Psoas muscle (tissue), 8 donors: ENCODE data around the gene UMPS. TPM values are rescaled to one million over a fixed set of nuclear protein-coding genes. Genes with fewer than 3 reads are reported as not detected.
"Not testable (repeated sequence)": the region's sequence is repeated elsewhere in the genome, so short reads cannot be mapped to it uniquely, and the experiment has no call there.

Experiments used
- ATAC-seq, 4 donors: fragments of 200-7000 bp; cut with Tn5 transposase; one replicate each; pipeline ENCODE4 v1.9.1; 2020; ENCODE audit warnings: moderate library complexity in 3 of 4, mild to moderate bottlenecking in 2 of 4
- DNase-seq, 2 donors: peaks; one replicate each; pipeline ENCODE4 v3.0.0-alpha.2; 2020
- H3K27ac ChIP-seq: fragments of 200-600 bp; one replicate; pipeline ENCODE4 v1.8.0; 2022
- H3K27me3 ChIP-seq, 3 donors: fragments of 200-600 bp in 1 of 3; one replicate each; pipeline versions ENCODE4 v1.6.1 to v1.8.0; 2013 to 2022; ENCODE audit warnings: low read length in 2 of 3, mild to moderate bottlenecking in 2 of 3, moderate library complexity in 1 of 3; ENCODE audit not compliant: insufficient read depth in 3 of 3
- H3K36me3 ChIP-seq, 2 donors: fragments of 200-600 bp in 1 of 2; one replicate each; pipeline versions ENCODE4 v1.6.1 to v1.8.0; 2013 to 2022; ENCODE audit warnings: low read depth in 1 of 2, mild to moderate bottlenecking in 1 of 2, moderate library complexity in 1 of 2; ENCODE audit not compliant: insufficient read depth in 1 of 2
- H3K4me1 ChIP-seq: fragments of 200-600 bp; one replicate; pipeline ENCODE4 v1.8.0; 2022
- H3K4me3 ChIP-seq: fragments of 200-600 bp; one replicate; pipeline ENCODE4 v1.8.0; 2022; ENCODE audit warnings: mild to moderate bottlenecking
- H3K9me3 ChIP-seq: fragments of 200-600 bp; one replicate; pipeline ENCODE4 v1.8.0; 2022
- WGBS, 3 donors: extraction: QIAGEN DNeasy Blood & Tissue Kit; methylation state at CpG; one replicate each; pipeline versions ENCODE4 v1.1.6 to v1.1.7; 2013; 5-methylcytosine and 5-hydroxymethylcytosine counted together
- intact Hi-C, 2 donors: fragments of 100-400 bp; cut with DNase I; formaldehyde crosslinking; loops; one replicate each; pipeline versions ENCODE4 v1.11.0 to v1.14.2; 2022
- polyA plus RNA-seq, 3 donors: library from polyadenylated mRNA; stranded (reverse); fragments of 200-250 nt; gene quantifications; one replicate each; pipeline ENCODE4 v1.2.3, GENCODE V29; 2013
- total RNA-seq, 4 donors: library from RNA; stranded (reverse); fragmentation: NEBNext Ultra II Directional in 2 of 4; extraction: Animal tissue kit (Norgen Biotek cat#: 25700) in 2 of 4; gene quantifications; one replicate each; pipeline versions ENCODE4 v1.2.1 to v1.2.4, GENCODE V29; 2021 to 2023
- TF ChIP-seq, protein P1 (sequence below): fragments of 200-600 bp; IDR thresholded peaks from one replicate; pipeline ENCODE4 v1.8.0; 2022; ENCODE audit warnings: antibody characterized with exemption
- donor health status: healthy with polysubstance abuse.
- donor health status: DM: no; HTN: no; CAD: no; lungs with moderate emphysema.
- donor health status: Bipolar disorder and iron deficiency.
- donor health status: healthy.
- donor health status: DM: yes; HTN: yes; CAD: no.
- donor health status: DM: no; HTN: no; CAD: no.
- donor health status: DM: no; HTN: no; CAD: no.
- donor health status: DM: yes; HTN: yes; CAD: no.

The UMPS gene
- total and polyA plus RNA-seq, 7 donors: 3.6 to 9.2 (median 6.5) TPM

DNA sequence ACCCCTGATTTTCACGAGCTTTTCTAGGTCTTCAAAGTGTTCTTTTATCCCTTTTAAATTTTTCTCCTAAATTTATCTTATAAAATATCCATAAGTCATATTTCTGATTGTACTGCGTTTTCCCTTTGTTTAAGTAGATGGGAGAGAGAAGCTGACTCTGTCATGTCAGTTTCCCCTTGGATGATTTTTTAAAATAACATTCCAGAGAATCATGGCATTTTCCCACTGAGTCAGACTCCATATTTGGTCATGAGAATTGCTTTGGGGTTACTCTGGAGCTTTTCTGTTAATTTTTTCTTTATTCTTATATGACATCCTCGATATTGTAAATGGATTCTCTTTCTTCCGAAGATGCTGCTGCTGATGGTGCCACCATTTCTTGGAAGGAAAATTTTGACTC lies 28.6 kb upstream of the UMPS start:
- TF ChIP-seq, protein P1, sequence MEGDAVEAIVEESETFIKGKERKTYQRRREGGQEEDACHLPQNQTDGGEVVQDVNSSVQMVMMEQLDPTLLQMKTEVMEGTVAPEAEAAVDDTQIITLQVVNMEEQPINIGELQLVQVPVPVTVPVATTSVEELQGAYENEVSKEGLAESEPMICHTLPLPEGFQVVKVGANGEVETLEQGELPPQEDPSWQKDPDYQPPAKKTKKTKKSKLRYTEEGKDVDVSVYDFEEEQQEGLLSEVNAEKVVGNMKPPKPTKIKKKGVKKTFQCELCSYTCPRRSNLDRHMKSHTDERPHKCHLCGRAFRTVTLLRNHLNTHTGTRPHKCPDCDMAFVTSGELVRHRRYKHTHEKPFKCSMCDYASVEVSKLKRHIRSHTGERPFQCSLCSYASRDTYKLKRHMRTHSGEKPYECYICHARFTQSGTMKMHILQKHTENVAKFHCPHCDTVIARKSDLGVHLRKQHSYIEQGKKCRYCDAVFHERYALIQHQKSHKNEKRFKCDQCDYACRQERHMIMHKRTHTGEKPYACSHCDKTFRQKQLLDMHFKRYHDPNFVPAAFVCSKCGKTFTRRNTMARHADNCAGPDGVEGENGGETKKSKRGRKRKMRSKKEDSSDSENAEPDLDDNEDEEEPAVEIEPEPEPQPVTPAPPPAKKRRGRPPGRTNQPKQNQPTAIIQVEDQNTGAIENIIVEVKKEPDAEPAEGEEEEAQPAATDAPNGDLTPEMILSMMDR: no peak
- WGBS, 3 donors: 86 to 91% (median 88%) methylated on average over 4 of the region's 4 CpGs
- Histone ChIP-seq H3K9me3 (no peaks in the 10 kb centered on the region), H3K4me1 (no peaks in the 10 kb centered on the region), H3K27ac (no peak overlapping the region), H3K27me3 (no peaks in the 10 kb centered on the region), H3K36me3 (peaks cover 0 to 22% of the 10 kb centered on the region in 2 donors), H3K4me3 (no peak overlapping the region)
- no peak for ATAC-seq
- no peak for DNase-seq
- intact Hi-C loops: no loop called here

GRCh38 chr3:124702950-124703349 lies 27.3 kb upstream of the UMPS start:
- peaks cover 0 to 13% of the 10 kb centered on the region in 2 donors for H3K36me3 ChIP-seq
- no peak for ATAC-seq
- no peaks in the 10 kb centered on the region for H3K4me1 ChIP-seq
- intact Hi-C loops: no loop called here
- TF ChIP-seq, protein P1: no peak
- no peaks in the 10 kb centered on the region for H3K27me3 ChIP-seq
- H3K9me3 ChIP-seq: no peaks in the 10 kb centered on the region
- H3K4me3 ChIP-seq: no peak overlapping the region
- DNase-seq: no peak
- 85 to 90% (median 90%) methylated on average over 7 of the region's 7 CpGs for WGBS, 3 donors
- no peak overlapping the region for H3K27ac ChIP-seq

- 64 to 93% (median 89%) methylated on average over 1 of the region's 1 CpG for WGBS, 3 donors
- H3K4me1 ChIP-seq: no peaks in the 10 kb centered on the region
- H3K27ac ChIP-seq: no peak overlapping the region
- TF ChIP-seq, protein P1: no peak
- no peak overlapping the region for H3K4me3 ChIP-seq
- peaks cover 0 to 4% of the 10 kb centered on the region in 2 donors for H3K36me3 ChIP-seq
- no peak for ATAC-seq
- intact Hi-C loops: no loop called here
- H3K27me3 ChIP-seq: no peaks in the 10 kb centered on the region
- H3K9me3 ChIP-seq: no peaks in the 10 kb centered on the region
- no peak for DNase-seq
Observed at GRCh38 chr3:124705552-124705951, 24.7 kb upstream of the UMPS start.

DNA sequence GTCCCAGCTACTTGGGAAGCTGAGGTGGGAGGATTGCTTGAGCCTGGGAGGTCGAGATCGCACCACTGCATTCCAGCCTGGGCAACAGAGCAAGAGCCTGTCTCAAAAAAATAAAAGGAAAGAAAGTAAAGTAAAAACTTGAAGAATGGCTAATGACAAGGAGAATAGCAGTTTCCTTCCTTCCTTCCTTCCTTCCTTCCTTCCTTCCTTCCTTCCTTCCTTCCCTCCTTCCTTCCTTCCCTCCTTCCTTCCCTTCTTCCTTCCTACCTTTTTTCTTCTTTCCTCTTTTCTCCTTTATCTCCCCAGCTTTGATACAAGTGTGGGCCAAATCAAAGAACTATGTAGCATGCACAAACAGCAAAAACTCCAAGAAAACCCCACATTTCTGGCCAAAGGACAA lies 23.0 kb upstream of the UMPS start:
- intact Hi-C loops, H3K27me3 ChIP-seq, H3K36me3 ChIP-seq, ATAC-seq, H3K4me3 ChIP-seq, H3K27ac ChIP-seq, DNase-seq, H3K9me3 ChIP-seq, H3K4me1 ChIP-seq: not testable (repeated sequence)
- 85 to 96% (median 95%) methylated on average over 2 of the region's 2 CpGs for WGBS, 3 donors

- TF ChIP-seq, protein P1: no peak
- no peak overlapping the region for H3K4me3 ChIP-seq
- intact Hi-C loops: no loop called here
- no peaks in the 10 kb centered on the region for H3K27me3 ChIP-seq
- WGBS, 3 donors: 48 to 75% (median 67%) methylated on average over 1 of the region's 1 CpG
- H3K9me3 ChIP-seq: no peaks in the 10 kb centered on the region
- ATAC-seq (no peak), DNase-seq (no peak)
- no peaks in the 10 kb centered on the region for H3K4me1 ChIP-seq
- no peak overlapping the region for H3K27ac ChIP-seq
- H3K36me3 ChIP-seq: no peaks in the 10 kb centered on the region
Observed at GRCh38 chr3:124707656-124708062, 22.6 kb upstream of the UMPS start.
